Ovary (tissue), 9 donors: ENCODE results near the gene ZC3H7B. TPM values are rescaled to one million over a fixed set of nuclear protein-coding genes. Genes with fewer than 3 reads are reported as not detected.

Source experiments
- DNase-seq, 5 donors: peaks; one replicate each; pipeline ENCODE4 v3.0.0-alpha.2; 2019 to 2020
- H3K27ac ChIP-seq, 2 donors: fragments of 200-600 bp; one replicate each; pipeline versions ENCODE4 v1.5.1 to v1.8.0; 2019 to 2022
- H3K27me3 ChIP-seq: fragments of 200-600 bp; one replicate; pipeline ENCODE4 v1.8.0; 2022
- H3K36me3 ChIP-seq: fragments of 200-600 bp; sonication (generic); one replicate; pipeline ENCODE4 v1.5.1; 2019
- H3K4me1 ChIP-seq: one replicate; pipeline ENCODE4 v1.8.1; 2013; ENCODE audit warnings: mild to moderate bottlenecking, moderate library complexity; ENCODE audit not compliant: insufficient read depth
- H3K4me3 ChIP-seq: fragments of 200-600 bp; sonication (generic); one replicate; pipeline ENCODE4 v1.5.1; 2017
- H3K9me3 ChIP-seq, 2 donors: fragments of 200-600 bp in 1 of 2; sonication (generic) in 1 of 2; one replicate each; pipeline versions ENCODE4 v1.5.1 to v1.8.1; 2013 to 2019; ENCODE audit warnings: mild to moderate bottlenecking in 1 of 2, moderate library complexity in 1 of 2
- CTCF ChIP-seq, 3 donors: fragments of 450-650 bp in 2 of 3; fragments of 200-600 bp in 1 of 3; IDR thresholded peaks; one replicate each; pipeline versions ENCODE4 v1.5.1 to v1.8.0; 2016 to 2022; ENCODE audit warnings: antibody characterized with exemption in 3 of 3, mild to moderate bottlenecking in 1 of 3
- EP300 ChIP-seq: sonication (generic); formaldehyde crosslinking; IDR thresholded peaks from one replicate; pipeline ENCODE4 v1.6.1; 2017; ENCODE audit warnings: antibody characterized with exemption
- POLR2A ChIP-seq: fragments of 450-650 bp; IDR thresholded peaks from one replicate; pipeline ENCODE4 v1.6.1; 2017; ENCODE audit warnings: antibody characterized with exemption, mild to moderate bottlenecking, moderate library complexity
- WGBS, 3 donors: extraction: QIAGEN DNeasy Blood & Tissue Kit in 1 of 3; methylation state at CpG; one replicate each; pipeline versions ENCODE4 v1.1.5 to v1.1.7; 2013 to 2017; 5-methylcytosine and 5-hydroxymethylcytosine counted together
- intact Hi-C, 4 donors: fragments of 100-400 bp; cut with DNase I; formaldehyde crosslinking; loops; one replicate each; pipeline versions ENCODE4 v1.11.0 to v1.15.1; 2022 to 2023
- polyA plus RNA-seq, 2 donors: library from polyadenylated mRNA; stranded (reverse); fragments of 200-250 nt in 1 of 2; fragments of 350-450 nt in 1 of 2; fragmentation: Illumina TruSeq in 1 of 2; extraction: RNeasy Lipid Tissue Mini Kit (QIAGEN cat#74804) in 1 of 2; gene quantifications; one replicate each; pipeline ENCODE4 v1.2.3, GENCODE V29; 2013 to 2014
- total RNA-seq, 7 donors: library from RNA; depleted of rRNA in 2 of 7; stranded (reverse); fragments of >200 nt in 2 of 7; fragmentation: NEBNext Ultra II Directional in 3 of 7; extraction: Animal tissue kit (Norgen Biotek cat#: 25700) in 3 of 7; gene quantifications; one replicate each; pipeline versions ENCODE4 v1.1.0 to v1.2.4, GENCODE V29; 2016 to 2023
- donor health status: DM: no; HTN: no; CAD: no; lungs with moderate emphysema.
- donor health status: DM: no; HTN: no; CAD: no.
- donor health status: Bipolar disorder and iron deficiency.
- donor health status: DM: yes; HTN: yes; CAD: no.
- donor health status: DM: no; HTN: no; CAD: no.
- donor health status: DM: yes; HTN: yes; CAD: no.

The ZC3H7B gene
- total and polyA plus RNA-seq, 9 donors: 27.3 to 96.5 (median 73.2) TPM

GRCh38 chr22:41327124-41327523 lies 25.8 kb downstream of the ZC3H7B start:
- WGBS, 3 donors: 81 to 84% (median 82%) methylated on average over 16 of the region's 16 CpGs
- no peaks in the 10 kb centered on the region for H3K4me1 ChIP-seq
- H3K36me3 ChIP-seq: no peaks in the 10 kb centered on the region
- no peaks in the 10 kb centered on the region for H3K9me3 ChIP-seq
- no peak for DNase-seq
- H3K4me3 ChIP-seq: no peak overlapping the region
- intact Hi-C loops: no loop called here
- no peaks in the 10 kb centered on the region for H3K27me3 ChIP-seq
- H3K27ac ChIP-seq: no peak overlapping the region
- TF ChIP-seq CTCF (IDR thresholded peaks at IDR 0.05) (no peak), EP300 (no peak), POLR2A (no peak)

GRCh38 chr22:41330169-41330568 lies 28.8 kb downstream of the ZC3H7B start:
- H3K36me3 ChIP-seq: no peaks in the 10 kb centered on the region
- 91 to 92% (median 91%) methylated on average over 7 of the region's 7 CpGs for WGBS, 3 donors
- no peaks in the 10 kb centered on the region for H3K27me3 ChIP-seq
- H3K4me1 ChIP-seq: no peaks in the 10 kb centered on the region
- H3K4me3 ChIP-seq: no peak overlapping the region
- no peak overlapping the region for H3K27ac ChIP-seq
- intact Hi-C loops: no loop called here
- TF ChIP-seq CTCF (IDR thresholded peaks at IDR 0.05) (no peak), POLR2A (no peak), EP300 (no peak)
- H3K9me3 ChIP-seq: no peaks in the 10 kb centered on the region
- DNase-seq: no peak

DNA sequence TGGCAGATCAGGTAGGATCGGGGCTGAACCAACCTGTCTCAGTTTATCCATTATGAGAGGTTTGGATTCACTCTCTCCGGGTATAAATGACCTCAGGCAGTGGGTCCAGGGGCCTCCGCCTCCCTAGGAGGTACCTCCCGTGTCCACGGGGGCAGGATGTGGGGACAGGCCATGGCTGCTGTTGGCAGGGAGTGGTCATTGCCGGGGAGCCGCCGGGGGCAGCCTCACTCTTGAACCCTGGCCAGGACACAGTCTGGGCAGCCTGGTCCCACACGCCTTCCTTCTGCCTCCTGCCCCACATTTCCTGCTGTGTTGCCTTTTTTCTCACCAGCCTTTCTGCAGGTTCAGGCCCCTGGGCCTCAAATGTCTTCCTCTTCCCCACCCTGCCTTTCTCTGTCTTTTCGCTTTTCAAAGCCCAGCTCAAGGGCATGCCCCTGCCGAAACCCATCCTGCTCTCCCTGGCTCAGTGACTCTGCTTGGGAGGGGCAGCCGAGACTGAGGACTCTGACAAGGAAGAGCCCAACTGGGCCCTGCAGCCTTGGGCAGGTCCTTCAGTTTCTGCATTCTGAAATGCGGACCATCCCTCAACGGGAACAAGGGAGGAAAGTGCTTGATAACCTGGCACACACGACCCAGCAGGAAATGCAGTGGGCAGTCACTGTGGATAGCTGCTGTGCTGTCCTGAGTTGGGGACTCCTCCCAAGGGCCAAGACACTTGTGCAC lies 31.1 kb downstream of the ZC3H7B start:
- no peak overlapping the region for H3K27ac ChIP-seq
- H3K9me3 ChIP-seq: no peaks in the 10 kb centered on the region
- H3K4me1 ChIP-seq: no peaks in the 10 kb centered on the region
- TF ChIP-seq CTCF (IDR thresholded peaks at IDR 0.05): no peak
- no peak for TF ChIP-seq POLR2A
- TF ChIP-seq EP300: no peak
- H3K27me3 ChIP-seq: no peaks in the 10 kb centered on the region
- H3K36me3 ChIP-seq: no peaks in the 10 kb centered on the region
- no peak overlapping the region for H3K4me3 ChIP-seq
- no peak for DNase-seq
- intact Hi-C loops: no loop called here
- 81 to 88% (median 82%) methylated on average over 15 of the region's 15 CpGs for WGBS, 3 donors

DNA sequence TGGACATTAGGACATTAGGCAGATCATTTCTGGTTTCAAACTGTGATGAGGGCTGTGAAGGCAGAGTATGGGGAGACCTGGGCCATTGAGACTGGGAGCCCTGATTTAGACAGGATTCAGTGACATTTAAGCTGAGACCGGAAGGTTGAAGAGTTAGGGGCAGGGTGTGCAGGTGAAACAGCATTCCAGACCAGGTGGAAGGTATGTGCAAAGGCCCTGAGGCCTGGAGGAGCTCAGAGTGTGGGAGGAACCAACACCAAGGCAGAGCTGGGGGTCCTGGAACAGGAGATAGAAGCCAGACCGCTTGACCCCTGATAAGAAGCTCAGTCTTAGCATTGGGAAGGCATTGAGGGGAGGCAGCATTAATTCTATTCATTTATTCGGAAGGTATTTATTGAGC lies 32.5 kb downstream of the ZC3H7B start:
- DNase-seq: no peak
- 92 to 95% (median 94%) methylated on average over 3 of the region's 3 CpGs for WGBS, 3 donors
- TF ChIP-seq CTCF (IDR thresholded peaks at IDR 0.05) (no peak), POLR2A (no peak), EP300 (no peak)
- intact Hi-C loops: no loop called here
- H3K36me3 ChIP-seq: no peaks in the 10 kb centered on the region
- no peaks in the 10 kb centered on the region for H3K4me1 ChIP-seq
- H3K27me3 ChIP-seq: no peaks in the 10 kb centered on the region
- no peaks in the 10 kb centered on the region for H3K9me3 ChIP-seq
- no peak overlapping the region for H3K27ac ChIP-seq
- H3K4me3 ChIP-seq: no peak overlapping the region
